Ectodermal cell (in vitro differentiated cells): ENCODE measurements around the gene CHST2.

Source experiments
- H3K27ac ChIP-seq: 2 replicates; pipeline ENCODE4 v1.7.0; 2013; ENCODE audit warnings: mild to moderate bottlenecking, low read depth, low read length; ENCODE audit not compliant: insufficient read depth, poor library complexity, severe bottlenecking
- H3K27me3 ChIP-seq: 2 replicates; pipeline ENCODE4 v1.7.0; 2013; ENCODE audit warnings: mild to moderate bottlenecking, low read length; ENCODE audit not compliant: insufficient read depth, control insufficient read depth, poor library complexity, severe bottlenecking
- H3K36me3 ChIP-seq: one replicate; pipeline ENCODE4 v1.7.0; 2013; ENCODE audit warnings: low read length; ENCODE audit not compliant: control insufficient read depth, insufficient read depth
- H3K4me1 ChIP-seq: one replicate; pipeline ENCODE4 v1.7.0; 2013; ENCODE audit warnings: low read length; ENCODE audit not compliant: control insufficient read depth, insufficient read depth
- H3K4me3 ChIP-seq: 2 replicates; pipeline ENCODE4 v1.7.0; 2013; ENCODE audit warnings: low read depth, low read length, control low read depth; ENCODE audit not compliant: insufficient read depth
- H3K9me3 ChIP-seq: 2 replicates; pipeline ENCODE4 v1.7.0; 2013; ENCODE audit warnings: mild to moderate bottlenecking, low read length, moderate library complexity; ENCODE audit not compliant: control insufficient read depth
- WGBS, 2 experiments: methylation state at CpG; one replicate each; pipeline ENCODE4 v1.1.7; 2013; ENCODE audit warnings: missing lambda C conversion rate in 2 of 2; 5-methylcytosine and 5-hydroxymethylcytosine counted together

The CHST2 gene

GRCh38 chr3:143081844-143082778 is 37.5 kb upstream of the CHST2 start:
- Histone ChIP-seq H3K4me3 (no peak overlapping the region), H3K36me3 (no peaks in the 10 kb centered on the region), H3K9me3 (no peaks in the 10 kb centered on the region), H3K27ac (no peak overlapping the region), H3K4me1 (no peaks in the 10 kb centered on the region), H3K27me3 (no peaks in the 10 kb centered on the region)
- WGBS, 2 experiments: 93 to 94% methylated on average over 18 to 19 of the region's 19 CpGs

- Histone ChIP-seq H3K27me3 (no peaks in the 10 kb centered on the region), H3K4me3 (no peak overlapping the region), H3K4me1 (no peaks in the 10 kb centered on the region), H3K9me3 (no peaks in the 10 kb centered on the region), H3K36me3 (no peaks in the 10 kb centered on the region), H3K27ac (no peak overlapping the region)
- 93 to 94% methylated on average over 3 of the region's 3 CpGs for WGBS, 2 experiments
Measured at GRCh38 chr3:143083781-143084180, 35.8 kb upstream of the CHST2 start.

- Histone ChIP-seq H3K27ac (no peak overlapping the region), H3K4me3 (no peak overlapping the region), H3K27me3 (no peaks in the 10 kb centered on the region), H3K9me3 (no peaks in the 10 kb centered on the region), H3K36me3 (no peaks in the 10 kb centered on the region), H3K4me1 (no peaks in the 10 kb centered on the region)
- 94 to 95% methylated on average over 16 of the region's 17 CpGs for WGBS, 2 experiments
Measured at GRCh38 chr3:143084856-143085731, 34.5 kb upstream of the CHST2 start.

- no peak overlapping the region for H3K27ac ChIP-seq
- H3K4me3 ChIP-seq: no peak overlapping the region
- no peaks in the 10 kb centered on the region for H3K4me1 ChIP-seq
- WGBS, 2 experiments: no CpG with 5 or more reads among the region's 1 CpG
- H3K36me3 ChIP-seq: no peaks in the 10 kb centered on the region
- H3K9me3 ChIP-seq: no peaks in the 10 kb centered on the region
- no peaks in the 10 kb centered on the region for H3K27me3 ChIP-seq
Measured at GRCh38 chr3:143088835-143089234, 30.7 kb upstream of the CHST2 start.

- Histone ChIP-seq H3K9me3 (no peaks in the 10 kb centered on the region), H3K36me3 (no peaks in the 10 kb centered on the region), H3K27me3 (no peaks in the 10 kb centered on the region), H3K27ac (no peak overlapping the region), H3K4me1 (no peaks in the 10 kb centered on the region), H3K4me3 (no peak overlapping the region)
- WGBS, 2 experiments: 90 to 98% methylated on average over 1 to 3 of the region's 4 CpGs
Measured at GRCh38 chr3:143089965-143090364, 29.6 kb upstream of the CHST2 start.

GRCh38 chr3:143090486-143090885 is 29.1 kb upstream of the CHST2 start:
- Histone ChIP-seq H3K36me3 (no peaks in the 10 kb centered on the region), H3K27me3 (no peaks in the 10 kb centered on the region), H3K9me3 (no peaks in the 10 kb centered on the region), H3K4me1 (no peaks in the 10 kb centered on the region), H3K27ac (no peak overlapping the region), H3K4me3 (no peak overlapping the region)
- WGBS, 2 experiments: 54 to 55% methylated on average over 5 of the region's 5 CpGs

- WGBS, 2 experiments: 92 to 97% methylated on average over 9 of the region's 9 CpGs
- H3K27me3 ChIP-seq: no peaks in the 10 kb centered on the region
- H3K4me3 ChIP-seq: no peak overlapping the region
- H3K9me3 ChIP-seq: no peaks in the 10 kb centered on the region
- H3K36me3 ChIP-seq: no peaks in the 10 kb centered on the region
- H3K27ac ChIP-seq: no peak overlapping the region
- H3K4me1 ChIP-seq: no peaks in the 10 kb centered on the region
Measured at GRCh38 chr3:143090976-143091837, 28.4 kb upstream of the CHST2 start.

GRCh38 chr3:143092191-143092590 is 27.4 kb upstream of the CHST2 start:
- no peaks in the 10 kb centered on the region for H3K36me3 ChIP-seq
- H3K4me1 ChIP-seq: no peaks in the 10 kb centered on the region
- no peak overlapping the region for H3K4me3 ChIP-seq
- no peaks in the 10 kb centered on the region for H3K9me3 ChIP-seq
- no peaks in the 10 kb centered on the region for H3K27me3 ChIP-seq
- no peak overlapping the region for H3K27ac ChIP-seq
- 92 to 97% methylated on average over 1 of the region's 1 CpG for WGBS, 2 experiments

- H3K4me1 ChIP-seq: no peaks in the 10 kb centered on the region
- H3K27ac ChIP-seq: no peak overlapping the region
- no peaks in the 10 kb centered on the region for H3K27me3 ChIP-seq
- H3K9me3 ChIP-seq: no peaks in the 10 kb centered on the region
- no peak overlapping the region for H3K4me3 ChIP-seq
- WGBS, 2 experiments: 90 to 91% methylated on average over 2 of the region's 2 CpGs
- no peaks in the 10 kb centered on the region for H3K36me3 ChIP-seq
Measured at GRCh38 chr3:143095813-143096212, 23.8 kb upstream of the CHST2 start.
